ENCODE measurements around the gene FEZ2. TPM values are rescaled to one million over a fixed set of nuclear protein-coding genes. Genes with fewer than 3 reads are reported as not detected.
A peak's percentile ranks its signal among the peaks of the same experiment; 100 is the strongest.

The FEZ2 gene
- total RNA-seq, 3 donors from 2014 or later (not counting 1 experiment from before 2014, with no cell fraction given) = 25.9 to 41.7 (median 36.0) TPM

GRCh38 chr2:36579297-36579664, 18.7 kb downstream of the FEZ2 start:
- Histone ChIP-seq H3K36me3 (ENCODE audit: control insufficient read depth, insufficient read depth, low read length) (peaks cover 71% of the 10 kb centered on the region), H3K4me1 (ENCODE audit: control insufficient read depth, insufficient read depth, low read length) (no peaks in the 10 kb centered on the region), H3K27me3 (ENCODE audit: control insufficient read depth, insufficient read depth, low read length) (no peaks in the 10 kb centered on the region), H3K9me3 (ENCODE audit: control insufficient read depth, insufficient read depth, low read length) (no peaks in the 10 kb centered on the region), H3K27ac (ENCODE audit: low read length) (no peak overlapping the region), H3K4me3 (ENCODE audit: low read length) (no peak overlapping the region)
- Mint-ChIP-seq H3K4me3 (no peak overlapping the region), H3K27me3 (ENCODE audit: low read depth in 2 of 2) (no peaks in the 10 kb centered on the region), H3K4me1 (peaks cover 0 to 2% of the 10 kb centered on the region in 2 donors), H3K27ac (no peak overlapping the region), H3K36me3 (peaks cover 28% of the 10 kb centered on the region), H3K9me3 (no peaks in the 10 kb centered on the region)
- no peak for TF ChIP-seq CTCF (IDR thresholded peaks at IDR 0.05)
- ATAC-seq (no peak), DNase-seq (no peak)
- intact Hi-C loops (cut with micrococcal nuclease) = no loop called here

- Mint-ChIP-seq H3K36me3 (peaks cover 25% of the 10 kb centered on the region), H3K9me3 (no peaks in the 10 kb centered on the region), H3K27ac (peak overlapping the region in 1 of 2 donors; percentile 19), H3K4me3 (no peak overlapping the region), H3K27me3 (ENCODE audit: low read depth in 2 of 2) (no peaks in the 10 kb centered on the region), H3K4me1 (no peaks in the 10 kb centered on the region)
- DNase-seq (no peak), ATAC-seq (no peak)
- Histone ChIP-seq H3K4me1 (ENCODE audit: control insufficient read depth, insufficient read depth, low read length) (no peaks in the 10 kb centered on the region), H3K27ac (ENCODE audit: low read length) (no peak overlapping the region), H3K9me3 (ENCODE audit: control insufficient read depth, insufficient read depth, low read length) (no peaks in the 10 kb centered on the region), H3K36me3 (ENCODE audit: control insufficient read depth, insufficient read depth, low read length) (peaks cover 67% of the 10 kb centered on the region), H3K4me3 (ENCODE audit: low read length) (no peak overlapping the region), H3K27me3 (ENCODE audit: control insufficient read depth, insufficient read depth, low read length) (no peaks in the 10 kb centered on the region)
- no peak for TF ChIP-seq CTCF (IDR thresholded peaks at IDR 0.05)
- 89% methylated on average over 9 of the region's 10 CpGs for WGBS (ENCODE audit: insufficient coverage)
- intact Hi-C loops (cut with micrococcal nuclease) = no loop called here
Observed at GRCh38 chr2:36578343-36579296, 19.3 kb downstream of the FEZ2 start.

- Histone ChIP-seq H3K27ac (ENCODE audit: low read length) (no peak overlapping the region), H3K27me3 (ENCODE audit: control insufficient read depth, insufficient read depth, low read length) (no peaks in the 10 kb centered on the region), H3K36me3 (ENCODE audit: control insufficient read depth, insufficient read depth, low read length) (peaks cover 62% of the 10 kb centered on the region), H3K4me3 (ENCODE audit: low read length) (no peak overlapping the region), H3K9me3 (ENCODE audit: control insufficient read depth, insufficient read depth, low read length) (no peaks in the 10 kb centered on the region), H3K4me1 (ENCODE audit: control insufficient read depth, insufficient read depth, low read length) (no peaks in the 10 kb centered on the region)
- 100% methylated on average over 2 of the region's 2 CpGs for WGBS (ENCODE audit: insufficient coverage)
- Mint-ChIP-seq H3K36me3 (peaks cover 32% of the 10 kb centered on the region), H3K9me3 (no peaks in the 10 kb centered on the region), H3K27ac (peak overlapping the region in 1 of 2 donors; percentile 19), H3K27me3 (ENCODE audit: low read depth in 2 of 2) (no peaks in the 10 kb centered on the region), H3K4me3 (no peak overlapping the region), H3K4me1 (no peaks in the 10 kb centered on the region)
- intact Hi-C loops (cut with micrococcal nuclease) = no loop called here
- DNase-seq = no peak
- ATAC-seq = no peak
- TF ChIP-seq CTCF (IDR thresholded peaks at IDR 0.05) = no peak
Observed at GRCh38 chr2:36577884-36578283, 20.1 kb downstream of the FEZ2 start.

All from natural killer cell (primary cell).